ENCODE measurements around the gene RNF44.

RNF44 gene

DNA sequence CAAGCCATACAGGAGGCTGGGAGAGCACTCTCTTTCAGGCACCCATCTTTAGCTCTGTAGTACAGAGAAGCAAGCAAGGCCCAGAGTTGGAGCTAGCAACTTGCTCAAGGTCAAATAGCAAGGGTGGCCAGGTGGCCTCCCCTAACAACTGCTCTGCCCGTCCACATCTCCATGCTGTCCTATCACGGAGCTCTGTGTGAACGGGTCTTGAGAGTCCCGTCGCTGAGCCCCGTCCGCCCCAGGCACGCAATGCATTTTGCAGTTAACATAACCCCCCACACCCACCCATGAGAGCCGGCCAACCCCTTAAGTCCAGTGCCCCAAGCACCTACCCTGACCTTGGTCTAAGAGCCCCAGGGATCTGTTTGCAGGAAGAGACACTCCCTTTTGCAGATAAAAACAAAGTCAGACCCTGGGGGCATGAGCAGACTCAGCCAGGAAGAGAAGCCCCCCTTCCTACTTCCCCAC lies 1.5 kb downstream of the RNF44 start:
- DNase-seq (ENCODE audit: low read depth in 2 of 2, low spot score in 1 of 2): no peak

DNA sequence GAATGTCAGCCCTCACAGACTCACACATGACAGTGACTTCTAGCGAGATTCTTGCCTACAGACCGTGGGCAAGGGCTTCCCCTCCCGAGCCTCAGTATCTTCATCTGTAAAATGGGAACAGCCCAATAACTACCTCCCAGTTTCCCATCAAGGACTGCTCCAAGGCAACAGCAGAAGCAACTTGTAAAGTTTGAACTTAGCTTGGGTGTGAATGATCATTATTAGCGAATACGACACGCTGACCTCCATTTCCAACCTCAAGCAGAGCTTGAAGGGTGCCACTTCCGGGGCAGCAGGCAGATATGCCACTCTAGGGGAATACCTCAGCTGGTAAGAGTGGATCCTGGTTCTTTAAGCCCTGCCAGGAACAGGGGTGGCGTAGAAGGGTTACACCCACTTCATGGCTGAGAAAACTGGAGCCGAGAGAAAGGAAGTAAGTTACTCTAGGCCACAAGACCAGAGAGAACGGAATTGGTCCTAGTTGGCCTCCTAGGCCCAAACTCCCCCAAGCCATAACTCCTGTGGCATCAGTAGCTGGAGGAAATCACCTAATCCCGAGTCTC lies 2.0 kb downstream of the RNF44 start:
- DNase-seq (ENCODE audit: low read depth in 2 of 2, low spot score in 1 of 2): no peak

DNA sequence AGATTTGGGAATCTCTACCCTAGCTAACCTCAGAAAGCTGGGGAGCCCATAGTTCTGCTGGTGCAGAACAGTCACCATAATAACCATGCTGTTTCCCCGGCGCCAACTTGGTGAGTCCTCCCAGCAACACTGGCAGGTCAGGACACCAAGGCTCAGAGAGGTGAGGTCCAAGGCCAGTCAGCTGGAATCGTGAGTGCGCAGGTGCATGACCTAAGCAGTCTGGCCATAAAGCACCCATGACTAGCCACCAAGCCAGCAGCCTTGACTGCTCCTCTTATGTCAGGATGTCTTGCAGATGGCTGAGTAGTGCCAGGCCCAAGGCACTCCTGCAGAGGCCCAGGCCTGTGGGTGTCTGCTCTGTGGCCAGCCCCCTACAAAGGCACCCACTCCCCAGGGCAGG lies 2.6 kb downstream of the RNF44 start:
- no peak for DNase-seq (ENCODE audit: low read depth in 2 of 2, low spot score in 1 of 2)

DNA sequence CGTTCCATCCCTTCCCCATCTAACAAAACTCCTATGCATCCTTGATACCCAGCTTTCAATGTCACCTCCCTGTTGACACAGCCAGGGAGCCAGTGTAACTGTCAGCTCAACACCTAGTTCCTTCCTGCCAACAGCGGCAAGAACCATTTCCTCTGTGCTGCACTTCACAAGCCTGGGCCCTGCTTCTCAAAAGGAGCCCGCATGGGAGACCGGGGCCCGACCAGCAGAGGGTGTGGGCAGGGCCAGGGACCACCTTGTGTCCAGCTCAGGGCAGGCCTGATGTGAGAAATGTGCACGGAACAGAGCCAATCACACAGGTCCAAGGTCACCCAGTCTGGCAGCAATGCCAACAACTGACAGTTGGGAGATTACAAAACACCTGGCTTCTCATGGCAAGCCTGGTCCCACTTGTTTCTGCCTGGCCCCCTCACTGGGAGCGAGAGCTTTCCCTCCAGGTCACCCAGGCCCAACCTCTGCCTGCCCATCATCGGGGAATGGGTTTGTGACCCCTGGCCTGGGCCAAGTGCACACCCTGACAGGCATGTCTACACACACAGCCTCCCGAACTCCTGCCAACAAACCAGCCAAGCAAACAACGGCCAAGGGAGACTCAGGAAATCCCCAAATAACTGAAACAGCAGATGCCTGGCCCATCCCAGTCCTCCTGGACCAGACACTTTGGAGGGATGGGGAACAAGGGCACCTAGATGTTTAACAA lies 3.1 kb downstream of the RNF44 start:
- DNase-seq (ENCODE audit: low read depth in 2 of 2, low spot score in 1 of 2): no peak

DNA sequence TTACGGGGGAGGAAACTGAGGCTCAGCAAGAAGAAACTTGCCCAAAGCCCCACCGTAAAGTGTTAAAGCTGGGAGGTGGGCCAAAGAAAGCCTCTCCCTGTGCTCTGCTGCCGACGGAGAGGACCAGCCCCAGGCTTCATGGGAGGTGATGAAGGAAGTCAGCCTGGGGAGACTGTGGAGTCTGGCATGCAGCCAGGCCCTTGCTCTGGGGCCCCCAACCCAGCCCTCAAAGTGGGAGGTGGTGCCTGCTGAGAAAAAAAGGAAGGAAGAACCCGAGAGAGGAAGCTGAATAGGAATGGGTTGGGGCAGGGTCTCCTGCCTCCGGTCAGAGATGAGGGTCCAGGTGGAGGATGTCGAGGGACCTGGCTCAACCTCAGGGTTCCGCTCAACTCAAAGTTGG lies 3.8 kb downstream of the RNF44 start:
- no peak for DNase-seq (ENCODE audit: low read depth in 2 of 2, low spot score in 1 of 2)

DNA sequence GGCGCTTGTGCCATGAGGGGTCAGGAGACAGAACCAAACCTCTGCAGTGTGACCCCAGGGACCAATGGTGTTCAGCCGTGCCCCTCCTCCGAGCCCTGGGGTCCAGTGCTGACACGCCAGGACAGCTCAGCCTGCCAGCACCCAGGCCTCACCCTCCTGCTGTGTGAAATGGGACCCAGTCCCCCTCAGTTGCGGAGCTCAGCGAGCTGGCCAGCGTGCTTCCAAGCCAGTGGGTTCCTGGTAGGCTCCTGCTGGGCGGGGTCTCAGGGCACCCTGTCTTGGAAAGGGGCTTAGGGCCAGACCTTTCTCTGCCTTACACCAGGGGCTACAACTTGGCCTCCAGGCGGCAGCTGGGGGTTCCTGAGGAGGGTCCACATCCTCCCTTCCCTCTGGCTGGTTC lies 4.4 kb downstream of the RNF44 start:
- DNase-seq (ENCODE audit: low read depth in 2 of 2, low spot score in 1 of 2): no peak

DNA sequence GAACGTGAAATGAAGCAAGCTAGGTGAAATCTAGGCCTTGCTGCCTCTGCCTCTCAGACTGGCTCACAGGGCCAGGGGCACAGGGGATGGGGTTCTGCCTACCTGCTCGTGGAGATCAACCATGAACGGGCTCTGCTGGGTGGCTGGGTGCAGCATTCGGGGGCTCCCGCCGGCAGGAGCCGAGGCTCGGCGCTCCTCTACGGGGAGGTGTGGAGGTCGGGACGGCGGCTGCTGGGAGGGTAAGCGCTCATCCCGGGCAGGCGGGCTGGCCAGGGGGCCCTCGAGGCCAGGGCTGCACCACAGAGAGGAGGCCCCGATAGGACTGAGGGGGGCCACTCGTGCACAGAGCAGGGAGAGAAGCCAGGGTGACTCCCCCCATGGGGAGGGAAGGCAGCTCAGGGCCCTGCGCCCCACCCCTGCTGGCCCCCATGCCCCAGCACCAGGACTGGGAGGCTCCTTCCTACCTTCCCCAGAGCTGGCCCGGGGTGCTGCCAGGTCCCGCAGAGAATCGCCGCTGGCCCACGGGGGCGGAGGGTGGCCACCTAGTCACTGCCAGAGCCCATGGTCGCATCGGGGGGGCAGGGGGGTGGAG lies 5.2 kb downstream of the RNF44 start:
- no peak for DNase-seq (ENCODE audit: low read depth in 2 of 2, low spot score in 1 of 2)

DNA sequence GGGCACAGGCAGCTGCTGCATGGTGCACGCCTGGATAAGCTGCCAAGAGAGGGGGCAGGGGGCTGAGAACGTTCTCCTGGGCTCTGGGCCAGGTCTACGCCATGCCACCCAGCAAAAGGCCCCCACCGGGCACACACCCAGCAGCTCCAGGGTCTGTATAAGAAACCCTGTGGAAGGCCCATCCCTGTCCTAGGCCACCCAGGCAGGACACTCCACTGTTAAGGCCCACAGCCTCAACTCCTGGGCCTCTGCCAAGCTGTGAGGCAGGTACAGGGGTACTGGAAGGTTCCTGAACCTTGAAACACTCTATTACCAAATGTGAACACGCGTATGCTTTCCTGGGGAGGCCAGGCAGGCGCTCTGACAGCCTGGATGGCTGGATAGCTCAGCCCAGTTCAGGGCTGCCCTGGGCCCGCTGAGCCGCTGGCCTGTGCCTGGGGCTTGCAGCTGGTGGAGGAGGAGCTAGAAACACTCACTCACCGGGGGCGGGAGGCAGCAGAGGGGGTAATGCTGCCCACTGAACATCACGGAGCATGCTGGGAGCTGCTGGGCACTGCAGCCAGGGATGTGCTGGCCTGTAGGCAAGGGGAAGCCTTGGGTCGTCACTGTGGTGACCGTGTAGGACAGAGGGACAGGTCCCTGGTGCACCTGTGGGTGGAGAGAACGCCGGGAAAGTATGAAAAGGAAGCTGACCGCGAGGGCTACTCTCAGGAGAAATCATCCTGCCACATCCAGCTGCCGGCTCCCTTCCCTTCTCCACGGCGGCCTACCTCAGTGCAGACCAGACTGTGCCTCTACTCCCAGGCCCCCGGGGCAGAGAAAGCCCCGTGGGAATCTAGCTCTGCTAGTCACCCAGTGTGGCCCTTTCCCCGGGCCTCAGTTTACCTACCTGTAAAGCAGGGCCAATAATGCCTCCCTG lies 6.0 kb downstream of the RNF44 start:
- DNase-seq (ENCODE audit: low read depth in 2 of 2, low spot score in 1 of 2): no peak

DNA sequence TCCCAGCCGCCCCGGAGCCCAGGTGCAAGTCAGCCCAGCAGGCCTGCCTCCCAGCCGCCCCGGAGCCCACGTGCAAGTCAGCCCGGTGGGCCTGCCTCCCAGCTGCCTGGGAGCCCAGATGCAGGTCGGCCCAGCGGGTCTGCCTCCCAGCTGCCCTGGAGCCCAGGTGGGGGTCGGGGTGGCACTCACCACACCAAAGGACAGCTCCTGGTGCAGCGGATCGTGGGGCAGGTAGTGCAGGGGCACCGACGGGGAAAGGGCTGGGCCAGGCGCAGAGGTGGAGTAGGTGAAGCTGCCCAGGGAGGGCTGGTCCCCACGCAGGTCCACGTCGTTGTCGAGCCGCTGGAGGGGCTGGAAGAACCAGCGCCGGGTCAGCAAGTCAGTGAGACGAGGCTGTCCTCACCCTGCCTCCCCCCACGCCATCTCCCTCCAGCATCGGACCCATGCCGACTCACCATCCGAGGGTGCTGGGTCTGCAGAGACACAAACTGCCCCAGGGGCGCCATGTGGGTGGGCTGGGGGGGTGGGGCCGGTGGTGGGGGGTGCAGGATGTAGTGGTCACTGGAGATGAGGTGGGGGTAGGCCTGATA lies 6.7 kb downstream of the RNF44 start:
- DNase-seq (ENCODE audit: low read depth in 2 of 2, low spot score in 1 of 2): no peak

DNA sequence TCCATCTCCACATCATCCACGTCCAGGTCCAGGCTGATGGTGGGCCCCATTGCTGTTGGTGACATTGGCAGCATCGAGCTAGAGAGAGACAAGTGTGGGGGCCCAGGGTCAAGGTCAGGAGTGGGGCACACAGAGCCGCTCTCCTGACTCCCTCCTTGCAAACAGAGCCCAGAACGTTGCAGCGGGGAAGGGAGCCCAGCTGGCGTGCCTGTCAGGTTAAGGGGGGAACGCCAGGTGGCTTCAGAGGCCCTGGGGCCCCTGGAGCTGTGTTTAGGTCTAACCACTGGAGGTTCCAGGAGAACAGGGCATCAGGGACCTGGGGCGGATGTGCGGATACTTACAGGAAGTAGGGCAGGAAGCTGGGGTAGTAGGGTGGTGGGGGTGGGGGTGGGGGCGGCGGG lies 7.5 kb downstream of the RNF44 start:
- no peak for DNase-seq (ENCODE audit: low read depth in 2 of 2, low spot score in 1 of 2)

DNA sequence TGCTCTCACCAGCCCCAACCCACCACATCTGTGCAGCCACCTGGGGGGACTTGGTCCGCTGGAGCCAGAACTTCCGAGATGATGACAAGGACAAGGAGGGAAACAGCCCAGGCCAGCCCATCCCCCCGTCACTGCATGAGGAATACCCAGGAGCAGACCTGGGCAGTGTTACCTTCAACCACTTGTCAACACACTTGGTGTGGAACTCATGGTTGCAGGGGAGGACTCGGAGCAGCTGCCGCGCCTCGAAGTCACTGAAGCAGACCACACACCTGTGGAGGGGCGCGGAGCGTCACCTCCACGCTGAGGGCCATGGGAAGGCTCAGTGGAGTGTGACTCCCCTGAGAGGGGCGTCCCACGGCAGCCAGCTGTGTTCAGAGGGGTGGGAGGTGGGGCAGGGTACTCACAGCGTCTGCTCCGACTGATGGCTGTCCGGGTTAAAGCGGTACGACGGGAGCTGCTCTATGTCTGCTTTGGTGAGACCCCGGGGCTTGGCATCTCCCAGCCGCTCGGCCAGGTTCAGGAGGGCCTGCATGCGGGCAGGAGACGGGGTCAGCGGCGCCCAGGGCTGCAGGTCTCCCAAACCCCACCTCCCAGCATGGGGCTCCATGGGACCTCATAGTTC lies 8.0 kb downstream of the RNF44 start:
- DNase-seq (ENCODE audit: low read depth in 2 of 2, low spot score in 1 of 2): no peak

DNA sequence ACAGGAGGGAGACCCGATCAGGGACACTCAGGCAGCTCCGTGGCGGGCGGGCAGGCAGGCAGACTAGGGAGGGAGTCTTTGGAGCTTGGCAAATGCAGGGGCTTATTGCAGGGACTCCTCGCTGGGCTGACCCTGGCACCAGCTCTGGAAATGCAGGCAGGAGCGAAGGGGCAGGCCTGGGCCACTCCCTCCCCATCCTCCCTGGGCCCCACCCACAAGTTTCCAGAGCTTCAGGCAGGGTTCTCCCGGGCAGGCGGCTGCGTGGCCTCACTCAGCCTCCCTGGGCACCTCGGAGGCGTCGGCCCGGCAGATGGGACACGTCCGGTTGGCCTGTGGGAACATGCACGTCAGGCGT lies 8.5 kb downstream of the RNF44 start:
- no peak for DNase-seq (ENCODE audit: low read depth in 2 of 2, low spot score in 1 of 2)

DNA sequence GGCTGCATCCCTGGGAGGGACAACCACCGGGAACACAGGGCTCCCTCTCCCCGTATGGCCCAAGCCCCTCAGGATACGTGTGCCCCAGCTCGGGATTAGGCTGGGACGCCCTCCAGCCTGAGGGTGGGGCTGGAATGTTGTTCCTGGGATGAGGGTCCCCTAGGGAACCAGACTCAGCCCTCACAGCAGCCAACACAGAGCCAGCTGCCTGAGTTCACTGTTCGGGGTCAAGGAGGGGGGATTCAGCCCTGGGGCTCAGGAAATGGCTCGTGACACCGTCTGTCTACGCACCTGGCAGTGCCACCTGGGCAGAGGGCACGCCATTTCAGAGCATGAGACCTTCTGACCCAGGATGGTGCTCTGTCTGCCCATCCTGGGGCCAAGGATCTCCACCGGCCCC lies 8.9 kb downstream of the RNF44 start:
- DNase-seq (ENCODE audit: low read depth in 2 of 2, low spot score in 1 of 2): no peak

DNA sequence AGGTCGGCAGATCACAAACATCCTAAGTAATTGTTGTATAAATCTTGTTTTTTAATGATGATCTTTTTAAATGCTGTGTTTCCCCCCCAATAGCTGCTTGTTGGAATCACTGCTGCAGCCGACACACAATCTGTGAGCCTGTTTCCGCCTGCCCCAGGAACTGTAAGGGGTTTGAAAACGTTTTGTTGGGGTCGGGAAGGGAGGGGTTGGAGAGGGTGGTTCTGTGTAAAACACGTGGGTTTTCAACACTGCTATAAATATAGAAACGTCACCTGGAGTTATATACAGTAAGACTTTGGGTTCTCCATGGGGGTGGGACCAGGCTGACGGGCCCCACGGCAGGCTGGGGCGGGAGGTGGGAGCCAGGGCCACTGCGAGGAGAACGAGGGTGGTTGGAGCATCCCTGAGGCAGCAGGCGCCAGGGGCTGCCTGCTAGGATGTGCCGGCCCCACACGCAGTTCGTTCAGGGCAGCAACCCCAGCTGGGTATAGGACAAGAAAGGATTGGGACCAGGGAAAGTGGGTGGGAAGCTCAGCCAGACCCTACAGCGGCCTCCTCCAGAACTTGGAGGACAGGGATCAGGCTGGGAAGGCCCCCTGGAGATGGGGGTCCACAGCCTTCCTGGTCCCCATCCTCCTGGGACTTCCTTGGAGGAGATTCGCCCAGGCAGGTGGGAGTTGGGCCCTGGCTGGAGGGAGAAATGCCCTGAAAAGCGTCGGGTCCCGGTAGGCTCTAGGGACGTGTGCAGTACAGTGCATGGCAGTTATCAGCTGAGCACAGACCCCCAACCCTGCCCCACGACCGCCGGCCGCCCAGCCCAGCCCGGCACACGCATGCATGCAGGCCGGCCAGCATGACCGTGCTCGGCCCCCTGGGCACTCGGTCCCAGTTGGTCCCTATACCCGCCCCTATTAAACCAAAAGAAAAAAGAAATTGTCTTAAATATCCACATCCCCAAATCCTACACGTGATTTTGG lies 9.7 kb downstream of the RNF44 start:
- DNase-seq (ENCODE audit: low read depth in 2 of 2, low spot score in 1 of 2): no peak

DNA sequence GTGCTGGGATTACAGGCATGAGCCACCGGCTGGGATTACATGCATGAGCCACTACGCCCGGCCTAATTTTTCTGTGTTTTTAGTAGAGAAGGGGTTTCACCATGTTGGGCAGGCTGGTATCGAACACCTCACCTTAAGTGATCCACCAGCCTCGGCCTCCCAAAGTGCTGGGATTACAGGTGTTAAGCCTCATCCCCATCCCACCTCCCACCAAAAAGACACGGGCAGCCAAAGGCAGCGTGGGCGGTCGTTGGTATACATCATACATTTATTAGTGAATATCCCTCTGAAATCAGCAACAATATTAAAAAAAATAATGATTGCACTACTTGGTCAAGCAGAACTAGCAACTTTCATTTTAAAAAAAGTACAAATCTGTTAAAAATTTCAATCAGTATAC lies 10.7 kb downstream of the RNF44 start:
- no peak for DNase-seq (ENCODE audit: low read depth in 2 of 2, low spot score in 1 of 2)

DNA sequence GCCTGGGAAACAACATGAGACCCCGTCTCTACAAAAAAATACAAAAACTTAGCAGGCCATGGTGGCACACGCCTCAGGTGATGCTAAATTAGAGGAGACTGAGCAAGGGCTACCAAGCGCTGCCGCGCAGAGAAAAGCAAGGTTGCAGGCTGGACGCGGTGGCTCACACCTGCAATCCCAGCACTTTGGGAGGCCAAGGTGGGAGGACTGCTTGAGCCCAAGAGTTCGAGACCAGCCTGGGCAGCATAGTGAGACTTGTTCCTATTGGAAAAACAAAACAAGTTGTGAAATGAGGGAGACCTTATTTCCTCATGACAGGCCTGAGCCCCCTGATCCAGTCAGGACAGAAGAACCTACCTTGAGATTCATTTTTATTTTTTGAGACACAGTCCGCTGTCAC lies 11.5 kb downstream of the RNF44 start:
- no peak for DNase-seq (ENCODE audit: low read depth in 2 of 2, low spot score in 1 of 2)

DNA sequence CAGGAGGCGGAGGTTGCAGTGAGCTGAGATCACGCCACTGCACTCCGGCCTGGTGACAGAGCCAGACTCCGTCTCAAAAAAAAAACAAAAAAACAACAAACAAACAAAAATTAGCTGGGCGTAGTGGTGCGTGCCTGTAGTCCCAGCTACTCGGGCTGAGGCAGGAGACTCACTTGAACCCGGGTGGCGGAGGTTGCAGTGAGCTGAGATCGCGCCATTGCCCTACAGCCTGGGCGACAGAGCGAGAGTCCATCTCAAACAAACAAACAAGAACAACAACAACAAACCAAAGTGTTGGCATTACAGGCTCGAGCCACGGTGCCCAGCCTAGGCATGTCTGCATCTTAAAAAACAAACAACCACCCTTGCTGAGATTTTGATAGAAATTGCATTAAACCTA lies 12.2 kb downstream of the RNF44 start:
- DNase-seq (ENCODE audit: low read depth in 2 of 2, low spot score in 1 of 2): no peak

DNA sequence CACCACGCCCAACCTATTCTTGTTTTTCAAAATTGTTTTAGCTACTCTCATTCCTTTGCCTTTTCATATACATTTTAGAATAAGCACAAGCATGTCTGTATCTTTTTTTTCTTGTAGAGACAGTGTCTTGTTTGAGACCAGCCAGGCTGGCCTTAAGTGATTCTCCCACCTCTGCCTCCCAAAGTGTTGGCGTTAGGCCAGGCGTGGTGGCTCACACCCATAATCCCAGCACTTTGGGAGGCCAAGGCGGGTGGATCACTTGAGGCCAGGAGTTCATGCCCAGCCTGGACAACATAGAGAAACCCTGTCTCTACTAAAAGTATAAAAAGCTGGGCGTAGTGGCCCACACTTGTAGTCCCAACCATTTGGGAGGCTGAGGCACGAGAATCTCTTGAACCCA lies 13.1 kb downstream of the RNF44 start:
- no peak for DNase-seq (ENCODE audit: low read depth in 2 of 2, low spot score in 1 of 2)

DNA sequence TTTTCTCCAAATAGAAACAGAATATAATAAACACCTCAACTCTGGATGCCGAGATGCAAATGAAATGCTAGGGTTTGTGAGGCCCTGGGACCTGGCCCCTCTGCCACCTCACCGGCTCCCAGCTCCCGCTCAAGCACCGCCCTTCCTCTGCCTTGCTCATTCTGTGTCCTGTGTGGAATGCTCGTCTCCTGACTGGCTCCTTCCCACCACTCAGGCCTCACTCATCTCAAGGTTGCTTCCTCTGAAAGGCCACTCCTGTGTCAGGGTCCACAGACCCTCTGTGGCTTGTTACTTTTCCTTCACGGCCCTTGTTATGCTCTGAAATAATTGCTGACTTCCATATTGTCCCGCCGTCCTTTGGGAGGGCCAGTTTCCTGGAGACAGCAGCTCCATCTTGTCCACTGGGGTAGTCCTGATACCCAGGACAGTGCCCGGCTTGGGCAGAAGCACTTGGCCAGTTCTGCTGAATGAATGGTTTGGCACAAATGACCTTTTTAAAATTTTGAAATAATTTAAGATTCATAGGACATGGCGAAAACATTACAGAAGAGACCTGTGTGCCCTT lies 15.4 kb downstream of the RNF44 start:
- DNase-seq (ENCODE audit: low read depth in 2 of 2, low spot score in 1 of 2): no peak

DNA sequence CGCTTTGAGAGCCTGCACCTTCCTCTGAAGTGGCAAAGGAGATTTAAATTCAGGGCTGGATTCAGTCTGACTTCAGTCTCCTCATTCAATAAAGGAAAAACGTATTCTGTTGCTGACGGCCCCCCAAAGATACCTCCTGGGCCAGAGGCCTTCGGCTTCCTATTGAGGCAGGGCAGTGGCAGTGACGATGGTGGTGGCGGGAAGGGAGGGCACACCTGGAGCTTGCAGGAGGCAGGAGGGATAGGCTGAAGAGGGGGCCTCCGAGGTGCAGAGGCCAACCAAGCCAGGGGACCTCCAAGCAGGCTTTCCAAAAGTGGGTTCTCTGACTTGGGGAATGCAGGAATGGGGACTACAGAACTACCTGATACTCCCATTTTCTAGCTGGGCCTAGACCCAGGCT lies 15.9 kb downstream of the RNF44 start:
- no peak for DNase-seq (ENCODE audit: low read depth in 2 of 2, low spot score in 1 of 2)
